HCT116 (cell line): ENCODE results near the gene EHMT1. TPM values are rescaled to one million over a fixed set of nuclear protein-coding genes. Genes with fewer than 3 reads are reported as not detected.

Source experiments
- ATAC-seq: fragments of 200-7000 bp; cut with Tn5 transposase; 2 replicates; pipeline ENCODE4 v1.9.1; 2020; ENCODE audit warnings: mild to moderate bottlenecking, moderate library complexity
- BruUV-seq: library from RNA; stranded (reverse); fragments of 400-500 nt; replicated peaks from 2 replicates; lab custom pipeline; 2021; lab: Mats Ljungman, UMichigan
- CTCF ChIA-PET: fragments of 300-600 bp; sonication (Branson Sonifier 250); formaldehyde crosslinking; loops from one replicate; lab custom pipeline; 2021; ENCODE audit warnings: antibody characterized with exemption; lab: Charles Lee
- POLR2A ChIA-PET: fragments of 300-600, 350-600 bp; sonication (Branson Sonifier 250); formaldehyde crosslinking; loops from one replicate; lab custom pipeline; 2021; ENCODE audit warnings: antibody characterized with exemption; lab: Charles Lee
- RAD21 ChIA-PET, 2 experiments: fragments of 300-600 bp; sonication (Branson Sonifier 250); formaldehyde crosslinking; loops; one replicate each; lab custom pipeline; 2023; ENCODE audit warnings: low total read pairs in 2 of 2; ENCODE audit not compliant: uncharacterized antibody in 2 of 2, unreplicated experiment in 2 of 2, low non-redundant PET in 1 of 2; lab: Charles Lee
- DNase-seq: peaks from one replicate; pipeline ENCODE4 v3.0.0-alpha.2; 2010; ENCODE audit warnings: low read depth, low spot score
- H2AFZ ChIP-seq: fragments of 200-600 bp; shearing (Covaris generic), sonication (generic); 2 replicates; pipeline ENCODE4 v1.6.1; 2017; ENCODE audit warnings: low read depth, mixed run types, mixed read lengths, antibody characterized with exemption, low read length; ENCODE audit not compliant: poor library complexity, severe bottlenecking
- H3K27ac ChIP-seq: 2 replicates; pipeline ENCODE4 v1.5.1; 2012; ENCODE audit warnings: low read depth, low read length
- H3K27me3 ChIP-seq: fragments of 200-600 bp; sonication (generic); 2 replicates; pipeline ENCODE4 v1.6.1; 2016; ENCODE audit warnings: mixed run types, low read length, mixed read lengths; ENCODE audit not compliant: insufficient read depth
- H3K36me3 ChIP-seq, 2 experiments: fragments of 200-500 bp in 1 of 2; fragments of 200-600 bp in 1 of 2; sonication (Bioruptor generic) in 1 of 2; sonication (generic) in 1 of 2; 2 replicates each; pipeline versions ENCODE4 v1.5.1 to v1.6.1; 2014 to 2016; ENCODE audit warnings: low read length in 2 of 2, inconsistent platforms in 1 of 2, mixed read lengths in 1 of 2, mixed run types in 1 of 2; ENCODE audit not compliant: insufficient read depth in 2 of 2, control insufficient read depth in 1 of 2
- H3K4me1 ChIP-seq, 2 experiments: fragments of 200-600 bp in 1 of 2; sonication (generic) in 1 of 2; 2 replicates each; pipeline versions ENCODE4 v1.5.1 to v1.6.1; 2012 to 2017; ENCODE audit warnings: low read length in 2 of 2, inconsistent platforms in 1 of 2, mild to moderate bottlenecking in 1 of 2, mixed read lengths in 1 of 2, mixed run types in 1 of 2, moderate library complexity in 1 of 2; ENCODE audit not compliant: insufficient read depth in 2 of 2, control insufficient read depth in 1 of 2
- H3K4me2 ChIP-seq: fragments of 200-600 bp; sonication (generic); 2 replicates; pipeline ENCODE4 v1.6.1; 2017; ENCODE audit warnings: mixed run types, low read length, mixed read lengths
- H3K4me3 ChIP-seq, 2 experiments: fragments of 200-600 bp in 1 of 2; sonication (generic) in 1 of 2; replicated peaks in 1 of 2; 2 replicates each; pipeline ENCODE4 v1.5.1; 2011 to 2016; ENCODE audit warnings: low read length in 2 of 2, control low read depth in 1 of 2, low read depth in 1 of 2, mild to moderate bottlenecking in 1 of 2, mixed read lengths in 1 of 2, mixed run types in 1 of 2
- H3K79me2 ChIP-seq: fragments of 200-600 bp; sonication (generic); 2 replicates; pipeline ENCODE4 v1.6.1; 2017; ENCODE audit warnings: mild to moderate bottlenecking, mixed run types, low read length, moderate library complexity, mixed read lengths; ENCODE audit not compliant: insufficient read depth
- H3K9ac ChIP-seq: fragments of 200-600 bp; sonication (generic); 2 replicates; pipeline ENCODE4 v1.6.1; 2016; ENCODE audit warnings: low read length, mixed read lengths
- H3K9me2 ChIP-seq: fragments of 200-600 bp; sonication (generic), shearing (Covaris generic); 2 replicates; pipeline ENCODE4 v1.6.1; 2017; ENCODE audit warnings: mixed run types, mild to moderate bottlenecking, moderate library complexity; ENCODE audit not compliant: insufficient read depth
- H3K9me3 ChIP-seq, 2 experiments: fragments of 200-500 bp in 1 of 2; fragments of 200-600 bp in 1 of 2; sonication (Bioruptor generic) in 1 of 2; sonication (generic) in 1 of 2; 2 replicates each; pipeline ENCODE4 v1.6.1; 2014 to 2017; ENCODE audit warnings: low read length in 2 of 2, mixed read lengths in 2 of 2, inconsistent platforms in 1 of 2, low read depth in 1 of 2, mild to moderate bottlenecking in 1 of 2, mixed run types in 1 of 2, moderate library complexity in 1 of 2; ENCODE audit not compliant: control insufficient read depth in 1 of 2, insufficient read depth in 1 of 2
- H4K20me1 ChIP-seq: fragments of 200-600 bp; sonication (generic), shearing (Covaris generic); 2 replicates; pipeline ENCODE4 v1.6.1; 2017; ENCODE audit warnings: mixed run types, mild to moderate bottlenecking, moderate library complexity; ENCODE audit not compliant: insufficient read depth
- CEBPB ChIP-seq: IDR thresholded peaks from 2 replicates; pipeline ENCODE4 v1.6.1; 2012; ENCODE audit warnings: low read depth
- ELF1 ChIP-seq: IDR thresholded peaks from 2 replicates; pipeline ENCODE4 v1.6.1; 2012; ENCODE audit warnings: low read depth, borderline replicate concordance
- EZH2 ChIP-seq: fragments of 200-600 bp; sonication (generic); IDR thresholded peaks from 2 replicates; pipeline ENCODE4 v1.6.1; 2017; ENCODE audit warnings: antibody characterized with exemption, mixed run types
- FOSL1 ChIP-seq: IDR thresholded peaks from 2 replicates; pipeline ENCODE4 v1.6.1; 2012; ENCODE audit warnings: low read depth
- POLR2A ChIP-seq: IDR thresholded peaks from 2 replicates; pipeline ENCODE4 v1.7.0; 2011; ENCODE audit warnings: borderline replicate concordance; ENCODE audit not compliant: insufficient read depth, insufficient read length; ENCODE audit errors: extremely low read depth
- POLR2AphosphoS5 ChIP-seq: IDR thresholded peaks from 2 replicates; pipeline ENCODE4 v1.6.1; 2011; ENCODE audit warnings: mild to moderate bottlenecking, low read depth, low read length, moderate library complexity
- RAD21 ChIP-seq: IDR thresholded peaks from 2 replicates; pipeline ENCODE4 v1.6.1; 2012; ENCODE audit warnings: low read depth, mild to moderate bottlenecking
- SIN3A ChIP-seq: IDR thresholded peaks from 2 replicates; pipeline ENCODE4 v1.6.1; 2012; ENCODE audit warnings: low read depth
- TCF7L2 ChIP-seq: IDR thresholded peaks from 2 replicates; pipeline ENCODE4 v1.7.0; 2011; ENCODE audit warnings: borderline replicate concordance, inconsistent platforms; ENCODE audit not compliant: insufficient read depth, insufficient read length; ENCODE audit errors: extremely low read depth
- YY1 ChIP-seq: IDR thresholded peaks from 2 replicates; pipeline ENCODE4 v1.6.1; 2011; ENCODE audit warnings: low read length, low read depth, moderate library complexity, mild to moderate bottlenecking; ENCODE audit not compliant: insufficient replicate concordance; ENCODE audit errors: extremely low read depth
- ZFX ChIP-seq: fragments of 450-650 bp; IDR thresholded peaks from 2 replicates; pipeline ENCODE4 v1.6.1; 2017
- ZNF274 ChIP-seq: fragments of 200-500 bp; sonication (Bioruptor generic); IDR thresholded peaks from 2 replicates; pipeline ENCODE4 v1.6.1; 2014; ENCODE audit warnings: mild to moderate bottlenecking, low read depth, low read length, inconsistent platforms
- intact Hi-C: fragments of 100-400 bp; cut with micrococcal nuclease; formaldehyde crosslinking; loops from 2 replicates; pipeline ENCODE4 v1.10.0; 2022
- total RNA-seq: library from RNA; stranded (reverse); gene quantifications from one replicate; pipeline ENCODE4 v1.2.1, GENCODE V29; 2021; ENCODE audit not compliant: unreplicated experiment
- TF ChIP-seq, protein P1 (sequence below), 3 experiments: fragments of 200-600 bp in 1 of 3; sonication (generic) in 1 of 3; IDR thresholded peaks in 2 of 3; conservative IDR thresholded peaks in 1 of 3; 2 replicates each; pipeline ENCODE4 v1.5.1; 2012 to 2017; ENCODE audit warnings: low read depth in 2 of 3, low read length in 2 of 3, antibody characterized with exemption in 1 of 3, borderline replicate concordance in 1 of 3, control low read depth in 1 of 3, mild to moderate bottlenecking in 1 of 3, mixed read lengths in 1 of 3, mixed run types in 1 of 3, moderate library complexity in 1 of 3; ENCODE audit not compliant: insufficient read depth in 1 of 3
- TF ChIP-seq, protein P2 (sequence below): IDR thresholded peaks from 2 replicates; pipeline ENCODE4 v1.6.1; 2012

Gene EHMT1
- total RNA-seq, 1 experiment from 2014 or later, result 86.1 TPM

DNA sequence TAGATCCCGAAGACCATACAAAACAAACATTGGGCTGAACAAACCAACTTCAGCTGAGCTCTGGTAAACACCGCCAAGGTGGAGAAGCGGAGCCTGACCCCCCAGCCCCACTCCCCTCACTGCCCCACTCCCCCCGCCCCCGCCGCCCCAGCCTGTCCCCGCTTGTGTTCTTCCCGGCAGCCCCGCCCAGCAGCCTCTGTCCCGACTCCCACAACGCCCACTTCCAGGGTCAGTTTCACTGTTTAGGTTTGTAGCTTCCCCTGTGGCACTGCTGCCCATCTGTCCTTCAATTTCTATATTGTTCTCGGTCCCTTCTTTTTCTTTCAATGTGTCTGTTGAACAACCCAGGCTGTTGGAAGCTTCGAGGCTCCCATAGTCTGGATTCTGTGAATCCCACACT lies 146.7 kb downstream of the EHMT1 start:
- ChIA-PET CTCF (no interaction called here), RAD21 (no interaction called here), POLR2A (no interaction called here)
- H3K9me2 ChIP-seq, result no peaks in the 10 kb centered on the region
- H3K4me1 ChIP-seq, result no peaks in the 10 kb centered on the region
- no peak overlapping the region for H2AFZ ChIP-seq
- DNase-seq, result no peak
- H3K27me3 ChIP-seq, result no peaks in the 10 kb centered on the region
- peaks cover 8 to 18% of the 10 kb centered on the region in 2 experiments; a peak in 3 of 4 replicates for H3K36me3 ChIP-seq
- H4K20me1 ChIP-seq, result no peaks in the 10 kb centered on the region
- no peak overlapping the region for H3K27ac ChIP-seq
- TF ChIP-seq, protein P1, sequence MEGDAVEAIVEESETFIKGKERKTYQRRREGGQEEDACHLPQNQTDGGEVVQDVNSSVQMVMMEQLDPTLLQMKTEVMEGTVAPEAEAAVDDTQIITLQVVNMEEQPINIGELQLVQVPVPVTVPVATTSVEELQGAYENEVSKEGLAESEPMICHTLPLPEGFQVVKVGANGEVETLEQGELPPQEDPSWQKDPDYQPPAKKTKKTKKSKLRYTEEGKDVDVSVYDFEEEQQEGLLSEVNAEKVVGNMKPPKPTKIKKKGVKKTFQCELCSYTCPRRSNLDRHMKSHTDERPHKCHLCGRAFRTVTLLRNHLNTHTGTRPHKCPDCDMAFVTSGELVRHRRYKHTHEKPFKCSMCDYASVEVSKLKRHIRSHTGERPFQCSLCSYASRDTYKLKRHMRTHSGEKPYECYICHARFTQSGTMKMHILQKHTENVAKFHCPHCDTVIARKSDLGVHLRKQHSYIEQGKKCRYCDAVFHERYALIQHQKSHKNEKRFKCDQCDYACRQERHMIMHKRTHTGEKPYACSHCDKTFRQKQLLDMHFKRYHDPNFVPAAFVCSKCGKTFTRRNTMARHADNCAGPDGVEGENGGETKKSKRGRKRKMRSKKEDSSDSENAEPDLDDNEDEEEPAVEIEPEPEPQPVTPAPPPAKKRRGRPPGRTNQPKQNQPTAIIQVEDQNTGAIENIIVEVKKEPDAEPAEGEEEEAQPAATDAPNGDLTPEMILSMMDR (IDR thresholded peaks at IDR 0.05 in 2 of 3, conservative IDR thresholded peaks at IDR 0.05 in 1 of 3; ENCODE audit: borderline replicate concordance in 1 of 3, insufficient read depth in 1 of 3, low read depth in 2 of 3, low read length in 2 of 3), result no peak
- no peak for TF ChIP-seq ZFX
- TF ChIP-seq RAD21, result no peak
- TF ChIP-seq POLR2A, result no peak
- TF ChIP-seq ZNF274, result no peak
- TF ChIP-seq POLR2AphosphoS5, result no peak
- no peak for TF ChIP-seq EZH2
- no peak for TF ChIP-seq SIN3A
- no peak for TF ChIP-seq ELF1
- no peak for TF ChIP-seq YY1
- TF ChIP-seq TCF7L2, result no peak
- no peak for TF ChIP-seq FOSL1
- no peak for TF ChIP-seq CEBPB
- TF ChIP-seq, protein P2, sequence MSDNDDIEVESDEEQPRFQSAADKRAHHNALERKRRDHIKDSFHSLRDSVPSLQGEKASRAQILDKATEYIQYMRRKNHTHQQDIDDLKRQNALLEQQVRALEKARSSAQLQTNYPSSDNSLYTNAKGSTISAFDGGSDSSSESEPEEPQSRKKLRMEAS, result no peak
- BruUV-seq, result no TSS peak
- no peak overlapping the region for H3K4me2 ChIP-seq
- 0 out of 2 replicates have a peak, but pooled peaks cover 4% of the 10 kb centered on the region for H3K79me2 ChIP-seq
- H3K9ac ChIP-seq, result no peak overlapping the region
- H3K9me3 ChIP-seq, result no peaks in the 10 kb centered on the region
- no peak for ATAC-seq
- intact Hi-C loops, result no loop called here
- no peak overlapping the region for H3K4me3 ChIP-seq
